GM12891 (cell line): ENCODE measurements around the gene CDK19.

Source experiments
- PAX5 ChIP-seq: IDR thresholded peaks from 2 replicates; pipeline ENCODE4 v1.6.1; 2011; ENCODE audit warnings: low read length, moderate library complexity, mild to moderate bottlenecking; ENCODE audit not compliant: insufficient read depth, severe bottlenecking
- POLR2A ChIP-seq: IDR thresholded peaks from 2 replicates; pipeline ENCODE4 v1.6.1; 2011; ENCODE audit warnings: low read depth, low read length, control low read depth
- POLR2AphosphoS5 ChIP-seq: IDR thresholded peaks from 2 replicates; pipeline ENCODE4 v1.6.1; 2011; ENCODE audit warnings: low read depth, low read length, control low read depth
- SPI1 ChIP-seq: IDR thresholded peaks from 2 replicates; pipeline ENCODE4 v1.6.1; 2011; ENCODE audit warnings: low read depth, low read length, control low read depth
- TAF1 ChIP-seq: IDR thresholded peaks from 2 replicates; pipeline ENCODE4 v1.6.1; 2011; ENCODE audit warnings: low read depth, low read length, control low read depth

GRCh38 chr6:110693296-110693695 lies 122.0 kb downstream of the CDK19 start:
- TF ChIP-seq POLR2A = no peak
- no peak for TF ChIP-seq TAF1
- no peak for TF ChIP-seq POLR2AphosphoS5
- TF ChIP-seq SPI1 = no peak
- TF ChIP-seq PAX5 = no peak
